ENCODE results near the gene GBX1. TPM values are rescaled to one million over a fixed set of nuclear protein-coding genes. Genes with fewer than 3 reads are reported as not detected.
A peak's percentile ranks its signal among the peaks of the same experiment; 100 is the strongest.

Gene GBX1
- total RNA-seq, 1 experiment from 2014 or later = not detected

DNA sequence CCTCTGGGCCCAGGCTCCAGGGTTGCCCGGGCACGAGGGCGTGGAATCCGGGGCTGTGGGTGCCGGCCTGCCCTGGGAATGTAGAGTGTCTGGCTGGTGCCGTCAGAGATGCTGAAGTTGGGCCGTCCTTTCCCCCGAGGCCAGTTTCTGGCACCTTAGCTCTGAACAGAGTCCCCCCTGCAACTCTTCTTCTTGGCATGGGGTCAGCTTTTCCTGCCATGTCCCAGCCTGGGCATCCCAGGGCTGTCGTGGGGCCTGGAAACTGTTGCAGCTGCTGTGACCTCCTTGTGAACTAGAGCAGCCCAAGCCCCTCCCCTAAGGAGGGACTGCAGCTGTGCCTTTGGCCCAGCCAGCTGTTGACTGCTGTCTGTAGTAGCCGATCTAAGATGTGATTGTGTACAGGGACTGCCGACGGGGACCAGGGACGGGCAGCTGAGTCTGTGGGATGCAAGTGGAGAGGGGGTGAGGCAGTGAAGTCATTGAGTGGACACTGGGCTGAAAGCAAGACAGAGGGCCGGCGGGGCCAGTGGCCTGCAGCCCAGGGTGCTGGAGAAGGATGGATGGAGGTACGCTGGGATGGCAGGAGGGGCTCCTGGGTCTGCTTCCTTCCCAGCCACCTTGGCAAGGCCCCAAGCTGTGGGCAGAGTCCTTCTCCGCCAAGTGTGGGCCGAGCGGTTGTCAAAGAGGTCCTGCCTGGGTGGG is 35.8 kb downstream of the GBX1 start:
- no peak overlapping the region for H3K4me2 ChIP-seq (ENCODE audit: low read depth, low read length, poor library complexity, severe bottlenecking)
- H3K4me1 ChIP-seq (ENCODE audit: low read length) = no peaks in the 10 kb centered on the region
- H3K27me3 ChIP-seq (ENCODE audit: low read length) = no peaks in the 10 kb centered on the region
- H3K27ac ChIP-seq (ENCODE audit: low read length) = no peak overlapping the region
- H2AFZ ChIP-seq (ENCODE audit: low read length) = no peak overlapping the region
- no peaks in the 10 kb centered on the region for H3K36me3 ChIP-seq (ENCODE audit: insufficient read depth, low read length)
- H3K9ac ChIP-seq (ENCODE audit: low read length) = no peak overlapping the region
- H3K9me2 ChIP-seq (replicated peaks; ENCODE audit: insufficient read depth, low read length) = no peaks in the 10 kb centered on the region
- 0 out of 2 replicates have a peak, but pooled peaks cover 2% of the 10 kb centered on the region for H4K20me1 ChIP-seq (ENCODE audit: insufficient read depth, low read depth, low read length)
- H3K4me3 ChIP-seq (ENCODE audit: low read length) = no peak overlapping the region
- DNase-seq = no peak
- H3K9me3 ChIP-seq (ENCODE audit: low read length) = no peaks in the 10 kb centered on the region
- no peaks in the 10 kb centered on the region for H3K79me2 ChIP-seq (ENCODE audit: low read length)

DNA sequence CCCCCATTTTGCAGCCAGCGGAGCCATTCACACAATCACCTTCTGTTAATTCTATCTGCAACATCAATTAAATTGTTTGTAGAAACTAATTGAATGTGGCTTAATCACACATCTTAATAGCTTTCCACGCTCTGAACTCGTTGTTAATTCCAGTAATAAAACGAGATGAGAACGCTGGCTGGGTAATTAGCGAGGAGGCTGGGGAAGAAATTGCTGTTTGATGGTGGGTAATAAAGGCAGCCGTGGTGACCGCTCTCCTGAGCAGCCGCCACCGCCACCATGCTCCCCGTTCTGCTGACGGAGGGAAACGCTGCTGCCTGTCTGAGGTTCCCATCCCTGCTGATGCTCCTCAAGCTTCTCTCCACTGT is 36.3 kb downstream of the GBX1 start:
- Histone ChIP-seq H3K4me1 (ENCODE audit: low read length) (no peaks in the 10 kb centered on the region), H4K20me1 (ENCODE audit: insufficient read depth, low read depth, low read length) (0 out of 2 replicates have a peak, but pooled peaks cover 3% of the 10 kb centered on the region), H2AFZ (ENCODE audit: low read length) (no peak overlapping the region), H3K36me3 (ENCODE audit: insufficient read depth, low read length) (no peaks in the 10 kb centered on the region), H3K79me2 (ENCODE audit: low read length) (no peaks in the 10 kb centered on the region), H3K4me3 (ENCODE audit: low read length) (no peak overlapping the region), H3K27ac (ENCODE audit: low read length) (no peak overlapping the region), H3K4me2 (ENCODE audit: low read depth, low read length, poor library complexity, severe bottlenecking) (no peak overlapping the region), H3K9me2 (replicated peaks; ENCODE audit: insufficient read depth, low read length) (no peaks in the 10 kb centered on the region), H3K9me3 (ENCODE audit: low read length) (no peaks in the 10 kb centered on the region), H3K9ac (ENCODE audit: low read length) (no peak overlapping the region), H3K27me3 (ENCODE audit: low read length) (no peaks in the 10 kb centered on the region)
- DNase-seq = no peak

DNA sequence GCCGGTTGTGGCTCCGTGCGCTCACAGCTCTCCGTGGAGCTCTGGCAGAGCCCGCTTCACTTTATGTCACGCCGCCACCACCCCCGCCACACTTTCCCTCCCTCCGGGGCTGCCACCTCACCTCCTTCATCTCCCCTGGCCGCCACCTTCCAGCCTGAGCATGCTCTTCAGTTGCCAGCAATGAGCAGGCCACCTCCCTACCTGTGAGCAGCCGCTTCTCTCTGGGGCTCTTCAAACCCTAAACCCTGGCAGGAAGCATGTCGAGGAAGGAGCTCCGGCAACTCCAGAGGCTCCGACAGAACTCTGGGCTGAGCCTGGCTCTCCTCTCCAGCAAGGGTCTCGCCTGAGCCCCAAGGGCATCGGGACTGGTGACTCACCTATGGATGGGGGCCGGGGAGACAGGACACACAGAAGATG is 36.7 kb downstream of the GBX1 start:
- Histone ChIP-seq H2AFZ (ENCODE audit: low read length) (no peak overlapping the region), H3K4me2 (ENCODE audit: low read depth, low read length, poor library complexity, severe bottlenecking) (no peak overlapping the region), H3K9me3 (ENCODE audit: low read length) (no peaks in the 10 kb centered on the region), H4K20me1 (ENCODE audit: insufficient read depth, low read depth, low read length) (0 out of 2 replicates have a peak, but pooled peaks cover 3% of the 10 kb centered on the region), H3K27me3 (ENCODE audit: low read length) (no peaks in the 10 kb centered on the region), H3K9me2 (replicated peaks; ENCODE audit: insufficient read depth, low read length) (no peaks in the 10 kb centered on the region), H3K4me1 (ENCODE audit: low read length) (no peaks in the 10 kb centered on the region), H3K36me3 (ENCODE audit: insufficient read depth, low read length) (no peaks in the 10 kb centered on the region), H3K9ac (ENCODE audit: low read length) (no peak overlapping the region), H3K4me3 (ENCODE audit: low read length) (no peak overlapping the region), H3K79me2 (ENCODE audit: low read length) (no peaks in the 10 kb centered on the region), H3K27ac (ENCODE audit: low read length) (no peak overlapping the region)
- DNase-seq = no peak

DNA sequence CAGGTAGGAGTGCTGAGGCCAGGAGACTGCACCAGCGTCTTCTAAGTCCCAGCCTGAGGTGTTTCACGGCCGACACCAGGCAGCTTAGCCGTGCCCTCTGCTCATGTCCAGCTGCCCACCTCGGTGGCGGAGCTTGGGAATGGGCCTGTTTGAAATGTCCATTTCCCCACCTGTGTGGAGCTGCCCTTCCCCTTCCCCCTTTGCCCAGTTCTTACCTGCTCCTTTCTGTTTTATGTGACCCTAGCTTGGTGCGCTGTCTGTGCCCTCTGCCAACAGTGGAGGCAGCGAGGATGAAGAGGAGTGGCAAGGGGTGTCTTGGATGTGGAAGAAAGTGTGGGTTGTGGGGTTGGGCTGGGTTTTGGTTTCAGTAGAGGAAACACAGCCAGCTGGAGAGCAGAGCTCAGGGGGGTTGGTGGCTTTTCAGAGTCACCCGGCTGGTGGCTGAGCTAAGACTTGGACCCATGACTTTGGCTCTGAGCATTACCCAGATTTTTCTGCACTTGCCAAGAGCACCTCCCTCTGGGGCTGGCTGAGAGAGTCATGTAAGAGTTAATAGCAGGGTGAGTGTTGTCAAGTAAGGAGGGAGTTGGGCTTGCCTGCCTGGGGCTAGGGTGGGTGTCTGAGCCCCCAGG is 37.4 kb downstream of the GBX1 start:
- H3K4me1 ChIP-seq (ENCODE audit: low read length) = no peaks in the 10 kb centered on the region
- no peaks in the 10 kb centered on the region for H3K9me3 ChIP-seq (ENCODE audit: low read length)
- H2AFZ ChIP-seq (ENCODE audit: low read length) = no peak overlapping the region
- H3K79me2 ChIP-seq (ENCODE audit: low read length) = no peaks in the 10 kb centered on the region
- H3K4me3 ChIP-seq (ENCODE audit: low read length) = no peak overlapping the region
- H3K27me3 ChIP-seq (ENCODE audit: low read length) = no peaks in the 10 kb centered on the region
- H4K20me1 ChIP-seq (ENCODE audit: insufficient read depth, low read depth, low read length) = 0 out of 2 replicates have a peak, but pooled peaks cover 3% of the 10 kb centered on the region
- H3K4me2 ChIP-seq (ENCODE audit: low read depth, low read length, poor library complexity, severe bottlenecking) = no peak overlapping the region
- no peak overlapping the region for H3K27ac ChIP-seq (ENCODE audit: low read length)
- H3K9me2 ChIP-seq (replicated peaks; ENCODE audit: insufficient read depth, low read length) = no peaks in the 10 kb centered on the region
- H3K36me3 ChIP-seq (ENCODE audit: insufficient read depth, low read length) = no peaks in the 10 kb centered on the region
- no peak overlapping the region for H3K9ac ChIP-seq (ENCODE audit: low read length)
- DNase-seq = peak; percentile 46

DNA sequence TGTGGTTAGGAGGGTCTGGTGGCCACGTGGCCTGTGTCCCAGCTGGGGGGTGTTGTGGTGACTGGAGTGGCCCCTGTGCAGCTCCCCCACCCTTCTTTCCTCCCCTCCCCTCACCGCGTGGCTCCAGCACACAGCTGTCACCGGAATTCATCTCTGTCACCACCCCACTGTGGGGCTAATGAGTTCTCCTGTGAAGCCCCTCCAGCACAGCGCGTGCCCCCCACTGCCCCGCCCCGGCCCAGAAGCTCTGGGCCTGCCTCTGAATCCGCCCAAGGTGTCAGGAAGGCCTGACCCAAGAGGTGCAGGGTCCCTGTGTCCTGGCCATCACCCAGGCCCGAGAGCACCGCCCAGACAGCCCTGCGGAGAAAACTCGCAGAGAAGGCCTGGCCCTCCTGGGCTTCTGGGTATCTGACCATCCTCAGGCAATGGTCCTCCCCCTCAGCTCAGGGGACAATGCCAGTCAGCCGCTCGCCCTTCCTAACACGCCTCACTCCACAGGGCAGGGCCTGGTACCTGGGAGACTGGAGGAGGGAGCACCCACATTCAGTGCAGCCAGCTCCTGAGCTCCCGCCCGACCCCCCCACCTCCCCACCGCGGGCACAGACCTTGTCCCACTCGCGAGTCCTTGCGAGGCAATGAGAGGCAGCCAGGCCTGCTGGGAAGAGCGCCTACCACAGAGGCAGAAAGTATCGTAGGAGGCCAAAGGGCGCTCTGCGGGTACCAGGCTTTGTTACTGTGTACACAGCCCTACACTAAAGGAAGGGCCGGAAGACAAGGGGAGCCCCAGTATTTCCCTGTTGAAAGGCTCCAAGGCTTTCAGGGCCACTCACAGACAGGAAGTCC is 38.2 kb downstream of the GBX1 start:
- no peaks in the 10 kb centered on the region for H3K4me1 ChIP-seq (ENCODE audit: low read length)
- no peaks in the 10 kb centered on the region for H3K79me2 ChIP-seq (ENCODE audit: low read length)
- no peaks in the 10 kb centered on the region for H3K36me3 ChIP-seq (ENCODE audit: insufficient read depth, low read length)
- no peak for DNase-seq
- H2AFZ ChIP-seq (ENCODE audit: low read length) = no peak overlapping the region
- no peaks in the 10 kb centered on the region for H3K27me3 ChIP-seq (ENCODE audit: low read length)
- peaks cover 7% of the 10 kb centered on the region; the same call in 1 of the 2 replicates for H4K20me1 ChIP-seq (ENCODE audit: insufficient read depth, low read depth, low read length)
- no peaks in the 10 kb centered on the region for H3K9me3 ChIP-seq (ENCODE audit: low read length)
- no peak overlapping the region for H3K27ac ChIP-seq (ENCODE audit: low read length)
- H3K9me2 ChIP-seq (replicated peaks; ENCODE audit: insufficient read depth, low read length) = no peaks in the 10 kb centered on the region
- no peak overlapping the region for H3K4me3 ChIP-seq (ENCODE audit: low read length)
- no peak overlapping the region for H3K4me2 ChIP-seq (ENCODE audit: low read depth, low read length, poor library complexity, severe bottlenecking)
- H3K9ac ChIP-seq (ENCODE audit: low read length) = no peak overlapping the region

DNA sequence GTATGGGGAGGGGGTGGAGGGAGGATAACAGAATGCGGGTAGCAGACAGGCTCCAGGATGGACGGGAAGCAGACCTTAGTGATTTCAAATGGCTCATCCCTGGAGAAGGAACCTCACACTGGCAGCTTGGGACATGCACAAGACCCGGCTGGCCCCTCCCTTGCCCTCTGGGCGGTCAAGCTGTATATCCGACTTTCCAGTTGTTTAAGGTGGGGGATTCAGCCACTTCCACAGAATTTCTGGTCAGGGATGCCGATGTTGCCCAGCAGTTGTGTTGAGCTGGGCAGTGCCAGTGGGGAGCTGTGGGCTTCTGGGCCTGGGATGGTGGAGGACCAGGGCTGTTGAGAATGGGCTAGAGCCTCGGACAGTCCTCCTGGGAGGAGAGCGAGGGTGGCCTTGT is 38.8 kb downstream of the GBX1 start:
- no peak overlapping the region for H3K9ac ChIP-seq (ENCODE audit: low read length)
- no peaks in the 10 kb centered on the region for H3K4me1 ChIP-seq (ENCODE audit: low read length)
- peaks cover 11% of the 10 kb centered on the region; the same call in 1 of the 2 replicates for H4K20me1 ChIP-seq (ENCODE audit: insufficient read depth, low read depth, low read length)
- no peak overlapping the region for H3K27ac ChIP-seq (ENCODE audit: low read length)
- H3K36me3 ChIP-seq (ENCODE audit: insufficient read depth, low read length) = no peaks in the 10 kb centered on the region
- no peaks in the 10 kb centered on the region for H3K9me2 ChIP-seq (replicated peaks; ENCODE audit: insufficient read depth, low read length)
- H3K9me3 ChIP-seq (ENCODE audit: low read length) = no peaks in the 10 kb centered on the region
- no peaks in the 10 kb centered on the region for H3K27me3 ChIP-seq (ENCODE audit: low read length)
- no peak overlapping the region for H2AFZ ChIP-seq (ENCODE audit: low read length)
- no peak overlapping the region for H3K4me2 ChIP-seq (ENCODE audit: low read depth, low read length, poor library complexity, severe bottlenecking)
- no peak overlapping the region for H3K4me3 ChIP-seq (ENCODE audit: low read length)
- H3K79me2 ChIP-seq (ENCODE audit: low read length) = no peaks in the 10 kb centered on the region
- DNase-seq = no peak

DNA sequence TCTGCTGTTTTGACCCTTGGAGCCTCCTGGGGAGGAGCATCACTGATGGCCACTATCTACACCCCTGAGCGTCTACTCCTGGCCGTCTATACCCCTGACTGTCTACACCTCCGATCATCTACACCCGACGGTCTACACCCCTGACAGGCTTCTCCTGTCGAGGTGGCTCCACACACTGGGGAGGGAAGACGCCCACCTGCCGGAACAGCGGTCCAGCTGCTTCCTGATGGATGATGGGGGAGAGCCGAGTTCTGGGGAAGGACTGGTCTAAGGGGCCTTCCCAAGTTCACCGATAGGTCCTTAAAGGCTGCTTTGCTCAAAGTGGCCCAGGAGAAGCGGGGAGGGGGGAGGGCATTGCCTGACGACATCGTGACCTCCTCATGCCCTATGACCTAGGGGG is 39.4 kb downstream of the GBX1 start:
- no peaks in the 10 kb centered on the region for H3K4me1 ChIP-seq (ENCODE audit: low read length)
- no peaks in the 10 kb centered on the region for H3K79me2 ChIP-seq (ENCODE audit: low read length)
- H3K4me3 ChIP-seq (ENCODE audit: low read length) = no peak overlapping the region
- no peaks in the 10 kb centered on the region for H3K9me2 ChIP-seq (replicated peaks; ENCODE audit: insufficient read depth, low read length)
- no peak overlapping the region for H3K27ac ChIP-seq (ENCODE audit: low read length)
- peaks cover 11% of the 10 kb centered on the region; the same call in 1 of the 2 replicates for H4K20me1 ChIP-seq (ENCODE audit: insufficient read depth, low read depth, low read length)
- no peaks in the 10 kb centered on the region for H3K9me3 ChIP-seq (ENCODE audit: low read length)
- H3K4me2 ChIP-seq (ENCODE audit: low read depth, low read length, poor library complexity, severe bottlenecking) = no peak overlapping the region
- DNase-seq = no peak
- no peak overlapping the region for H3K9ac ChIP-seq (ENCODE audit: low read length)
- no peaks in the 10 kb centered on the region for H3K27me3 ChIP-seq (ENCODE audit: low read length)
- no peak overlapping the region for H2AFZ ChIP-seq (ENCODE audit: low read length)
- H3K36me3 ChIP-seq (ENCODE audit: insufficient read depth, low read length) = no peaks in the 10 kb centered on the region

Measured in Karpas-422 (cell line).